SH-SY5Y (cell line): ENCODE results near the gene GPR55.

ENCODE experiments used
- GATA2 ChIP-seq: IDR thresholded peaks from 2 replicates; pipeline ENCODE4 v1.6.1; 2011; ENCODE audit warnings: mild to moderate bottlenecking, low read depth, low read length
- GATA3 ChIP-seq: IDR thresholded peaks from 2 replicates; pipeline ENCODE4 v1.6.1; 2011; ENCODE audit warnings: low read depth, mild to moderate bottlenecking, low read length, moderate library complexity

Gene GPR55

DNA sequence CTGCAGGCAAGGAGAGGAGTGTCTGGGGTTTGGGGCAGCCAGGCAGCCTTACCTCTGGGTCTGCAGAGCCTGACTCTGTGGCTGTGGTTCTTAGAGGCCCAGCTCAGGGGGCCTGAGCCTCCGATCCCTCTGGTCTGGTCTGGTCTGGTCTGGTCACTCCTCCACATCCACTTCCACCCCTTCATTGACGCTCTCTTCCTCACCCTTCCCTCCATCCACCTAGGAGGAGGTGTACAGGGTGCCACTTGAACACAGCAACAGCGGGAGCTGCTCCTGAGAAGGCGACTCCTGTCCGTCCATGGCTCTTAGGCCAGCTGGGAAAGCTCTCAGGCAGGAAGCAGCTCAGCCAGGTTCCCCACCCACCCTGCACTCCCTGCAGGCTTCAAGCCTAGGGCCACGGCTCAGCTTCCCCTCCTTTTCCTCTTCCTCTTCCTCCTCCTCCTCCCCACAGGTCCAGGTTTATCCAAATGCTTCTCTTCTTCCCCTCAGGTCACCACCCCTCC lies 16.9 kb downstream of the GPR55 start:
- no peak for TF ChIP-seq GATA3
- no peak for TF ChIP-seq GATA2

GRCh38 chr2:230907361-230908091 lies 17.5 kb downstream of the GPR55 start:
- TF ChIP-seq GATA2 (no peak), GATA3 (no peak)

DNA sequence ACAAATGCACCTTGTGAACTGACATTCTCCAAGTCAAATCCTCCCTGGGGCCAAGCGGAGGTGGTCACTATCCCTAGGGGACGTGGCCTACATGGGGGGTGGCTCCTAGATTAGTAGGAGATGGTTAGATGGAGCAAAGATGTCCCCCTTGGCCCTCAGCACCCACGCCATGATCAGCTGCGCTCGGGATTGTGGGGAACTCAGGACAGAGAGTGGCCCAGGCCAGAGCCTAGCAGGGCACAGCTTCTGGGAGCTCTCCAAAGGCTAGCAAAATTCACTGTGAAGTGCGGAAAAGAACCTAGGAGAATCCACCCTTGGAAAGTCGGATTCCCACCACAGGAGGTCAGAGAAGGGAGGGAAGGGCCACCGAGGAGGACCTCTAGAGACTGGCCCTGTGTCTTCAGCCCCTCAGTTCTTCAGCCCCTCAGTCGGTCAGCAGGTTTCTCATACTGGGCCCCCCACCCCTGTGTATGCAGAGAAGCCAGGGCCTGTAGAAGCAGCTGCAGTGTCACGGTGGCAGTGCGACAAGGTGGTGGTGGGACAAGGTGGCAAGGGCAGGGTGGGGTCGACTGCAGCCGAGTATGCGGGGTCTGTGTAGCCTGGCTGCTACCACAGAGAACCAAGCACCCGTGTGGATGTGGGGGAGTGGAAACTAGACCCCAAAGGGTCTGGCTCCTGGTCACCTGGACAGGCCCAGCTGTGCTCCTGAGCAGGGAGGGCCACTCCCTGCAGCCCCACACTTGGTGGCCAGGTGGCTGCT lies 18.4 kb downstream of the GPR55 start:
- TF ChIP-seq GATA3, result no peak
- TF ChIP-seq GATA2, result no peak

- TF ChIP-seq GATA2 (no peak), GATA3 (no peak)
These were observed 19.3 kb downstream of the GPR55 start for GRCh38 chr2:230905448-230906421.

DNA sequence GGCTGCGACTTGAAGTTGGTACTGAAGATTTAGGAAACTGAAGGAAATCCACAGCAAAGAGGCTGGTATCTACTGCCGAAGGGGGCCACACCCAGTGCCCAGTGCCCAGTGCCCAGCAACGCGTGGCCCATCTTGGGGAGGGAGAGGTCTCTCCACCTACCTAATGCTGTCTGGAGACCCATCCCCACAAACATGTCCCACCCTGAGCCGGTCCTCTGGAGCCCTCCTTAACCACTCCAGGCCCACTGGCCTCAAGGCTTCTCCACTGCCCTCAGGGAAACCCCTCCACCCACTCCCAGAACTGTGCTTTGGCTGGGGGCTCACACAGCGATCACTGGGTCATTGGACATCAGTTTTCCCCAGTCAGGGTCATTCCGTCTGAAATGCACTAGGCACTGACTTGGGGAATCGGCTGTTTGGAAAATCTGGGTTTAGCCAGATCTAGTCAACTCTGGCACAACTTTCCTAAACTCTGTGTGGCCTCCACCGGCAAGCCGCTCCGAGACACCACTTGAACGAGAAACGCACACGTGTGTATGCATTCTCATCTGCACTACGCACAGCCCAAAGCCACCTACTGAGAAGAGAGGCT lies 20.1 kb downstream of the GPR55 start:
- TF ChIP-seq GATA2, result no peak

- TF ChIP-seq GATA3 (no peak), GATA2 (no peak)
These were observed 21.6 kb downstream of the GPR55 start for GRCh38 chr2:230903231-230904150.

- TF ChIP-seq GATA2 (no peak), GATA3 (no peak)
These were observed 22.7 kb downstream of the GPR55 start for GRCh38 chr2:230902180-230902899.

- no peak for TF ChIP-seq GATA3
- TF ChIP-seq GATA2, result no peak
These were observed 24.0 kb downstream of the GPR55 start for GRCh38 chr2:230901006-230901405.

DNA sequence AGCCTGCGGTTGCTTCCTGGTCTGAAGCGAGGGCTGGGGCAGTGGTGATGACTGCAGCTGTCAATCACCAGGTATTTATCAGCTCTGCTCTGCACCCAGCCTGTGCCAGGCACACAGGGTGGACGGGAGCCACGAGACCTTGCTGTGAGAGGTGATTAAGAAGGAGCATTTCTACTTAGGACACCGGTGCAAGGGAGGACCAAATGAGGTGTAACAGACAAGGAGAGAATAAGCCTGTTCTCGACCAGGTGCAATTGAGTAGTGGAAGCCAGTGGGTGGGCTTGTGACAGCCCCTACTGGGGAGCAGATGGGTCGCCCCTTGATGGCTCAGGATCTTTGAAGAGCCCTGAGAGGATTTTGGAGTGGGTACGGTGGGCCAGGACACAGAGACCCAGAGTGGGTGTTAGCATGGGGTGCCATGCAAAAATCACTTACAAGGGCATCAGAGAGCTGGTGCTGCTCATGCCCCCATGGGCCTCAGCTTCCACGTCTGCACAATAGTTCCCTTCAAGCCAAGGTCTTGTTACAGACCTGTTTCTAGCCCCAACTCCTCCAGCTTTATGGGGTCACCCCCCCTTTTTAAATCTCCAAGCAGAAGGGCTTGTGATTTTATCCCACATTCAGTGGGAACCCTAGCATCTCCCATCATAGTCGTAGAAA lies 24.6 kb downstream of the GPR55 start:
- TF ChIP-seq GATA2 (no peak), GATA3 (no peak)

- TF ChIP-seq GATA2 (no peak), GATA3 (no peak)
These were observed 25.3 kb downstream of the GPR55 start for GRCh38 chr2:230899786-230900185.

DNA sequence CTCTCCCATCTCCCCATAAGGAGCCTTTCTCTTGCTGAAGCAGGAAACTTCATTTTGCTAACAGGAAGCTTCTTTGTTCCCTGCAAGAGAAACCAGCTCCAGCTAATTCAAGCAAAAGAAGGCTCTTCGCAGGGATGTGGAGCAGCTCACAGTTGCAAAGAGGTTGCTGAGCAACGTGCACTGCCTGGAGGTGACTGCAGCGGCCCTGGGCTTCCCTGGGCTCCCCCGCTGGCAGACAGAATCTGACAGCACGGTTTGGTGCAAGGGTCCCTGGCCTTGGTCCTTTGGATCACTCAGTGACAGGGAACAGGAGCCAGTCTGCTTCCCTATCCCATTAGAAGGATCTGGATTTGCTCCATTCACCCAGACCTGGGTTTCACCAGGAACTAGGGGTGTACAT lies 25.8 kb downstream of the GPR55 start:
- no peak for TF ChIP-seq GATA3
- no peak for TF ChIP-seq GATA2

- TF ChIP-seq GATA3 (no peak), GATA2 (no peak)
These were observed 26.3 kb downstream of the GPR55 start for GRCh38 chr2:230898713-230899091.
